Measurements from ENCODE around the gene CDH15.

Gene CDH15, protein sequence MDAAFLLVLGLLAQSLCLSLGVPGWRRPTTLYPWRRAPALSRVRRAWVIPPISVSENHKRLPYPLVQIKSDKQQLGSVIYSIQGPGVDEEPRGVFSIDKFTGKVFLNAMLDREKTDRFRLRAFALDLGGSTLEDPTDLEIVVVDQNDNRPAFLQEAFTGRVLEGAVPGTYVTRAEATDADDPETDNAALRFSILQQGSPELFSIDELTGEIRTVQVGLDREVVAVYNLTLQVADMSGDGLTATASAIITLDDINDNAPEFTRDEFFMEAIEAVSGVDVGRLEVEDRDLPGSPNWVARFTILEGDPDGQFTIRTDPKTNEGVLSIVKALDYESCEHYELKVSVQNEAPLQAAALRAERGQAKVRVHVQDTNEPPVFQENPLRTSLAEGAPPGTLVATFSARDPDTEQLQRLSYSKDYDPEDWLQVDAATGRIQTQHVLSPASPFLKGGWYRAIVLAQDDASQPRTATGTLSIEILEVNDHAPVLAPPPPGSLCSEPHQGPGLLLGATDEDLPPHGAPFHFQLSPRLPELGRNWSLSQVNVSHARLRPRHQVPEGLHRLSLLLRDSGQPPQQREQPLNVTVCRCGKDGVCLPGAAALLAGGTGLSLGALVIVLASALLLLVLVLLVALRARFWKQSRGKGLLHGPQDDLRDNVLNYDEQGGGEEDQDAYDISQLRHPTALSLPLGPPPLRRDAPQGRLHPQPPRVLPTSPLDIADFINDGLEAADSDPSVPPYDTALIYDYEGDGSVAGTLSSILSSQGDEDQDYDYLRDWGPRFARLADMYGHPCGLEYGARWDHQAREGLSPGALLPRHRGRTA

DNA sequence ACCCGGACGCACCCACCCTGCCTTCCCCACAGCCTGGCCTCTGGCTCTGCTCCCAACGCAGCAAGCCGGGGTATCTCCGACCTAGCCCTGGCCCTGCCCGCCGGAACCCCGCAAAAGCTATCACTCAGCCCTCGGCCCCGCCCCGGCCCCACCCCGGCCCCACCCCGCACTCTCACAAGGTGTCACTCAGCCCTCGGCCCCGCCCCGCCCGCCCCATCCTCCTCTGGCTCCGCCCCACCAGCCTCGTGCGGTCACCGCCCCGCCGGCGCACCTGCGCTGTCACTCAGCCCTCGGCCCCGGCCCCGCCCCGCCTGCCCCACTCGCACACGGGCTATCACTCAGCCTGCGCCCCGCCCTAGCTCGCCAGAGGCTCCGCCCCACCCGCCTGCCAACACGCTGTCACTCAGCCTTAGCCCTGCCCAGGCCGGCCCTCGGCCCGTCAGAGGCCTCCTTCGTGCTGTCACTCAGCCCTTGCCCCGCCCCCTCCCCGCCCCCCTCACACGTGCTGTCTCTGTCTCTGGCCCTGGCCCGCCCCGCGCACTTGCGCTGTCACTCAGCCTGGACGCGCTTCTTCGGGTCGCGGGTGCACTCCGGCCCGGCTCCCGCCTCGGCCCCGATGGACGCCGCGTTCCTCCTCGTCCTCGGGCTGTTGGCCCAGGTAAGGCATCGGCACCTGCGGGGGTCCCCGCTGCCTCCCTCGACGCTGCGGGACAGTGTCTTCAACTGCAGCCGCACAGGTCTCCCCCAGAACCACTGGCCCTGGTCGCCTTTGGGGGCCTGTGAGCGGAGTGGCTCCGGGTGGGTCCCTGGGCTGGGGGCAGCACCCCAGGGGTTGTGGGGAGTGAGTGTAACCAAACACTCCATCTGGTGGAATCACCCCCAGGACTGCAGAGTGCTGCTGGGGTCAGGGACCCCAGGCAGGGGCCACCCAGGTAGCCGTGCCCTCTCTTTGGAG lies at the start of gene CDH15:
Gene CDH15 (plus strand): TSS at position 533 of the 955 bp plus-strand sequence. CDS start 84 bp downstream, at position 617.
- H3K4me1 ChIP-seq (ENCODE audit: insufficient read depth, poor library complexity, severe bottlenecking), result no peaks in the 10 kb centered on the region
- peaks cover 10% of the 10 kb centered on the region for H3K27me3 ChIP-seq (ENCODE audit: insufficient read depth, poor library complexity, severe bottlenecking)
- H3K4me3 ChIP-seq (ENCODE audit: severe bottlenecking), result no peak within 1 kb of the TSS
- ATAC-seq (ENCODE audit: low read depth) (peak; percentile 86), DNase-seq (ENCODE audit: low spot score) (peak; percentile 98)
- no peaks in the 10 kb centered on the region for H3K36me3 ChIP-seq (ENCODE audit: low read depth)
- H3K9me3 ChIP-seq (ENCODE audit: severe bottlenecking), result no peaks in the 10 kb centered on the region
- TF ChIP-seq, protein P1, sequence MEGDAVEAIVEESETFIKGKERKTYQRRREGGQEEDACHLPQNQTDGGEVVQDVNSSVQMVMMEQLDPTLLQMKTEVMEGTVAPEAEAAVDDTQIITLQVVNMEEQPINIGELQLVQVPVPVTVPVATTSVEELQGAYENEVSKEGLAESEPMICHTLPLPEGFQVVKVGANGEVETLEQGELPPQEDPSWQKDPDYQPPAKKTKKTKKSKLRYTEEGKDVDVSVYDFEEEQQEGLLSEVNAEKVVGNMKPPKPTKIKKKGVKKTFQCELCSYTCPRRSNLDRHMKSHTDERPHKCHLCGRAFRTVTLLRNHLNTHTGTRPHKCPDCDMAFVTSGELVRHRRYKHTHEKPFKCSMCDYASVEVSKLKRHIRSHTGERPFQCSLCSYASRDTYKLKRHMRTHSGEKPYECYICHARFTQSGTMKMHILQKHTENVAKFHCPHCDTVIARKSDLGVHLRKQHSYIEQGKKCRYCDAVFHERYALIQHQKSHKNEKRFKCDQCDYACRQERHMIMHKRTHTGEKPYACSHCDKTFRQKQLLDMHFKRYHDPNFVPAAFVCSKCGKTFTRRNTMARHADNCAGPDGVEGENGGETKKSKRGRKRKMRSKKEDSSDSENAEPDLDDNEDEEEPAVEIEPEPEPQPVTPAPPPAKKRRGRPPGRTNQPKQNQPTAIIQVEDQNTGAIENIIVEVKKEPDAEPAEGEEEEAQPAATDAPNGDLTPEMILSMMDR (IDR thresholded peaks at IDR 0.05; ENCODE audit: poor library complexity, severe bottlenecking), result no peak
- H3K27ac ChIP-seq (ENCODE audit: poor library complexity, severe bottlenecking), result no peak within 1 kb of the TSS

- peak; percentile 55 for DNase-seq (ENCODE audit: low spot score)
- Histone ChIP-seq H3K4me3 (ENCODE audit: severe bottlenecking) (no peak overlapping the region), H3K27me3 (ENCODE audit: insufficient read depth, poor library complexity, severe bottlenecking) (no peaks in the 10 kb centered on the region), H3K9me3 (ENCODE audit: severe bottlenecking) (no peaks in the 10 kb centered on the region), H3K4me1 (ENCODE audit: insufficient read depth, poor library complexity, severe bottlenecking) (no peaks in the 10 kb centered on the region), H3K27ac (ENCODE audit: poor library complexity, severe bottlenecking) (no peak overlapping the region), H3K36me3 (ENCODE audit: low read depth) (peaks cover 22% of the 10 kb centered on the region)
- TF ChIP-seq, protein P1 (IDR thresholded peaks at IDR 0.05; ENCODE audit: poor library complexity, severe bottlenecking), result no peak
- ATAC-seq (ENCODE audit: low read depth), result peak; percentile 53; the same call in 2 of the 3 replicates
Measured at GRCh38 chr16:89122322-89122851, 49.2 kb upstream of the CDH15 start.

DNA sequence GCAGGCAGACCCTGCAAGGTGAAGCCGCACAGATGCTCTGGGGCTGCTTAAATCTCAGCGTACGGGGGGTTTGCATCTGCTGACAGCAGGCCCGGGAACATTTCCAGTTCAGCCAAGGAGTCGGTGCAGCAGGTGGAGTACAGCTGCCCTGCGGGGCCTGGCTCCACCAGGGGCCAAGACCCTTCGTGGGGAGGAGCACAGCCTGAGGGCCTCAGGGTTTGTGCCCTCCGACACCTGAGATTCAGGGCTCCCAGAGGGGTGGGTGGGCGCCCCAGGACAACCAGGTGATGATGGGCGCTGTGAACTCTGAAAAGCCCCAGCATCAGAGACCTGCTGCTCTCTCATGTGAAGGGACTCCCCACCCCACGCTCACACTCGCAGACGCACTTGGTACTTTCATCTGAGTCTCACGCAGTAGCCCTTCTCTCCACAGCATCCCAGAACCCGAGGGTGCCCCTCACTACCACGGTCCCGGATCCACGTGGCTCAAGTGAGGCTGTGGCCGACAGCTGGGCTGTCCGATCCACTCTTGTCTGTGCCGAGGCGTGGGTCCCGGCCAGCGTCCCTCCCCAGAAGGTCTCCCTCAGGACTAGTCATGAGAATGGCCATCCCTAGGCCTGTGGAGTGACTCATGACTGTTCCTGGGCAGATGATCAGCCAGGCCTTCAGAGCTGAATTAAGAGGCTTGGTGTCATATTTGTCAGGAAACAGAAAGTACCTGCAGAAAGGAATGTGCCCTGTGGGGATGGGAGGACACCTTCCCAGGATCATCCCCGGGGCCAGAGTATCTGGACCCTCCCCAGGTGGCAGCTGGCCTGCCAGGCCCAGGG lies 48.3 kb upstream of the CDH15 start:
- Histone ChIP-seq H3K4me1 (ENCODE audit: insufficient read depth, poor library complexity, severe bottlenecking) (no peaks in the 10 kb centered on the region), H3K27ac (ENCODE audit: poor library complexity, severe bottlenecking) (no peak overlapping the region), H3K9me3 (ENCODE audit: severe bottlenecking) (no peaks in the 10 kb centered on the region), H3K4me3 (ENCODE audit: severe bottlenecking) (no peak overlapping the region), H3K36me3 (ENCODE audit: low read depth) (peaks cover 27% of the 10 kb centered on the region), H3K27me3 (ENCODE audit: insufficient read depth, poor library complexity, severe bottlenecking) (no peaks in the 10 kb centered on the region)
- no peak; the same call in 2 of the 3 replicates for ATAC-seq (ENCODE audit: low read depth)
- DNase-seq (ENCODE audit: low spot score), result peak; percentile 63
- TF ChIP-seq, protein P1 (IDR thresholded peaks at IDR 0.05; ENCODE audit: poor library complexity, severe bottlenecking), result no peak

GRCh38 chr16:89123831-89124100 lies 47.8 kb upstream of the CDH15 start:
- TF ChIP-seq, protein P1 (IDR thresholded peaks at IDR 0.05; ENCODE audit: poor library complexity, severe bottlenecking), result no peak
- no peaks in the 10 kb centered on the region for H3K27me3 ChIP-seq (ENCODE audit: insufficient read depth, poor library complexity, severe bottlenecking)
- H3K9me3 ChIP-seq (ENCODE audit: severe bottlenecking), result no peaks in the 10 kb centered on the region
- no peak overlapping the region for H3K4me3 ChIP-seq (ENCODE audit: severe bottlenecking)
- no peak overlapping the region for H3K27ac ChIP-seq (ENCODE audit: poor library complexity, severe bottlenecking)
- DNase-seq (ENCODE audit: low spot score) (no peak), ATAC-seq (ENCODE audit: low read depth) (no peak)
- H3K4me1 ChIP-seq (ENCODE audit: insufficient read depth, poor library complexity, severe bottlenecking), result no peaks in the 10 kb centered on the region
- peaks cover 31% of the 10 kb centered on the region for H3K36me3 ChIP-seq (ENCODE audit: low read depth)

All from RWPE2 (cell line).